ENCODE measurements around the gene JAZF1.

DNA sequence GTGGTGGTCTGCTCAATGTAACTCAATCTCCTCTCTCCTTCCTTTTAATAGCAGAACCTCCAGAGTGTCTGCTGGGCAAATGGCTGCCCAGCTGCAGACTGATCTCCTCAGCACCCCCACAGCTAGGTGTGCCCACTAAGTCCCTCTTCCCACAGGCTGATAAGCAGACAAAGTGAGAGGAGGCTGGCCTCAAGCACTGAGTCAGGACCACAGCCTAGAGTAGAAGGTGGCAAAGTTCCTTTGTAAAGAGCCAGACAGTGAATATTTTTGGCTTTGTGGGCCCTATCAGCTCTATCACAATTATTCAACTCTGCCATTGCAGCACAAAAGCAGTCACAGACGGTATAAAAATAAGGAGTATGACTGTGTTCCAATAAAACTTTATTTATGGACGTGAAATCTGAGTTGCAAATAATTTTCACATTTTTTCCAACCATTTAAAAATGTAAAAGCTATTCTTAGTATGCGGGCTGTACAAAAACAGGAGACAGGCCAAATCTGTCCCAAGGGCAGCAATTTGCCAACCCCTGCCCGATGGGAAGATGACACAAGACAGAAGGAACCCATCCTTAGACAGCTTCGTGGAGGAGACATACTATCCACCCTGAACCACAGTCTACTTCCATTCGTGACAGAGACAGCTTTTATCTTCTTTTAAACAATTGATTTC lies 23.4 kb downstream of the JAZF1 start:
- TF ChIP-seq, protein P1, sequence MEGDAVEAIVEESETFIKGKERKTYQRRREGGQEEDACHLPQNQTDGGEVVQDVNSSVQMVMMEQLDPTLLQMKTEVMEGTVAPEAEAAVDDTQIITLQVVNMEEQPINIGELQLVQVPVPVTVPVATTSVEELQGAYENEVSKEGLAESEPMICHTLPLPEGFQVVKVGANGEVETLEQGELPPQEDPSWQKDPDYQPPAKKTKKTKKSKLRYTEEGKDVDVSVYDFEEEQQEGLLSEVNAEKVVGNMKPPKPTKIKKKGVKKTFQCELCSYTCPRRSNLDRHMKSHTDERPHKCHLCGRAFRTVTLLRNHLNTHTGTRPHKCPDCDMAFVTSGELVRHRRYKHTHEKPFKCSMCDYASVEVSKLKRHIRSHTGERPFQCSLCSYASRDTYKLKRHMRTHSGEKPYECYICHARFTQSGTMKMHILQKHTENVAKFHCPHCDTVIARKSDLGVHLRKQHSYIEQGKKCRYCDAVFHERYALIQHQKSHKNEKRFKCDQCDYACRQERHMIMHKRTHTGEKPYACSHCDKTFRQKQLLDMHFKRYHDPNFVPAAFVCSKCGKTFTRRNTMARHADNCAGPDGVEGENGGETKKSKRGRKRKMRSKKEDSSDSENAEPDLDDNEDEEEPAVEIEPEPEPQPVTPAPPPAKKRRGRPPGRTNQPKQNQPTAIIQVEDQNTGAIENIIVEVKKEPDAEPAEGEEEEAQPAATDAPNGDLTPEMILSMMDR (IDR thresholded peaks at IDR 0.05) = no peak
- TF ChIP-seq POLR2A (IDR thresholded peaks at IDR 0.05) (no peak), EP300 (IDR thresholded peaks at IDR 0.05) (no peak)
